Stimulated activated CD4-positive, alpha-beta T cell treated with anti-CD3 and anti-CD28 coated beads, Interleukin-1b, Interleukin-23, amount 100 ng/mL, for 1 hour (primary cell): ENCODE results near the gene ZFP64.
"Not testable (repeated sequence)": the region's sequence is repeated elsewhere in the genome, so short reads cannot be mapped to it uniquely, and the experiment has no call there.

ENCODE experiments used
- DNase-seq, 2 donors: peaks; one replicate each; pipeline ENCODE4 v3.0.0-alpha.2; 2020; ENCODE audit warnings: low read depth in 2 of 2

The ZFP64 gene

DNA sequence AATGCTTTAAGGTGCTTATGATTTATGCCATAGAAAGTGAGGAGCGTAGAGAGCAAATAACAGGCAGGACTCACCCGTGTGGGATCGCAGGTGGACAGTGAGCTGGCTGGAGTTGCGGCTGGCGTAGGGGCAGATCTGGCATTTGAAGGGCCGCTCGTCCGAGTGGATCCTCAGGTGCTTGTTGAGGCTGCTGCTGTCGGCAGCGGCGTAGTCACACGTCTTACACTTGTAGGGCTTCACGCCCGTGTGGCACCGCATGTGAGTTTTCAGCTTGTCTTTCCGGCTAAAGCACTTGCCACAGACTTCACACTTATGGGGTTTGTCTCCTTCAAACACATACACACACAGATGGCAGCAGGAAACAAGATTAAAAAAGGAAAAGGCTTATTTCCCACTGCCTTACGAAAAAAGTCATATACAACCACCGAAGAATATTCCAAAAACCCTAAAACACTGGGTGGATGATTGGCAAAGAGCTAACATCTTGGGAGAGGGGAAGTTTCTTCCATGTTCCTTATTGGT lies 31.5 kb downstream of the ZFP64 start:
- no peak for DNase-seq

DNA sequence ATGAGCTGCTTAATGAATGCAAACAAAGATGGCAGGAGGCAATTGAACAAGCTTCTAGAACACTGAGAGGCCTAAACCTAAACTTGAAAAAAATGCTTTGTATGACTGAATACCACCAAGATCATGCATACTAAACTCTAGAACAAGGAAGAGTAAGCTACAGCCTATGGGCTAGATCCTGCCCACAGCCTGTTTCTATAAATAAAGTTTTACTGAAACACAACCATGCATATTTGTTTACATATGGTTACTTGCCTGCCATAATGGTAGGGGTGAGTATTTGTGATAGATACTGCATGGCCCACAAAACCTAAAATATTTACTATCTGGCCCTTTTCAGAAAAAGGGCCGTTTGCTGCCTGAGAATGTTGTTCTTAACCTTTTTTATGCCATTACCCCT lies 37.0 kb downstream of the ZFP64 start:
- DNase-seq, result no peak

DNA sequence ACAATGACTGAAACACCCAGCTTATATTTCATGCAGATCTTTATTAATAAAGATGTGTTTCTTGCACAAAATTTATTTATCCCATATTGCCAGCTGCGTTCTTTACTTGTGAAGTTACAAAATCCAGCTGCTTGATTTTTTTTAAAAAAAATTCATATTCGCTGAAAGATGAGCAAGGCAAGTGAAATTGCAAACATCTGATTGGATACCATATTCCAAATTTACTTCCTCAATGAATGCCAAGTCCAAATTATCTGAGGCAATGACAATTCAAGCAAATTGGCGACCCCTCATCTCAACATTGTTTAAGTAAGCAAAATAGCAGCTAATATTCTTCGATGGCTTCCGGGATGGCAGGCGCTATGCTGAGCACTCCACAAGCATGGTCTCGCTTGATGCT lies 37.7 kb downstream of the ZFP64 start:
- DNase-seq, result no peak

DNA sequence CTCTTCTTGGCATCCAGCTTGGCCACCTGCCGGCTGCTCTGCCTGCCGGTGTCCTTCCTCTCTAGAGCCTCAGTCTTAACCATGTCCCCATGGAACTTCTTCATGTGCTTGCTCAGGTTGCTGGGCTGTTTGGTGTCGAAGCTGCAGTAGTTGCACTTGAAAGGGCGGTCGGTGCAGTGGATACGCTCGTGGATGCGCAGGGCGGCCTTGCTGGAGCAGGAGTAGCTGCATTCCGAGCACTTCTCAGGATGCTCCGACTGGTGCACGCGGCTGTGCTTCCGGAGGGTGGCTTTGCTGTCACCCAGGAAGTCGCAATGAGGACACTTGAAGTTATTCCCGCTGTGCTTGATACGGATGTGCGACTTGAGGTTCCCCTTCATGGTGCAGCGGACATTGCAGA lies 38.7 kb downstream of the ZFP64 start:
- no peak for DNase-seq

DNA sequence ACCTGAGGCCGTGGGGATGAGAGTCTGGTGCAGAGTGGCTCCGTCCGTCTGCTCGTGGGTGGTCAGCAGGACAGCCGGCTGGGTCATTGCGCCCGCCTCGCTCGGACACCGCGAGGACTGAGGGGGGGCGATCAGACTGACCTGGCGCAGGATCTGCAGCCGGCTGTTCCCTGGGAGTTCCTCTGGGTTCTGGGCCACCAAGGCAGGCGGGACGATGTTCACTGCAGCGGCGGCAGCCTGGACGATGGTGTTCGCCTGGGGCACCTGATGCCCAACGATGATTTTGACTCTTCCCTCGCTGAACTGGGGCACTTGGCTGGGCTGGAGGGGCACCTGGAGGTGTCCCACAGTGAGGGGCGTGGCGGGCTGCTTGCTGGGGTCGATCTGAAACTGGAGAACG lies 39.2 kb downstream of the ZFP64 start:
- DNase-seq, result no peak

DNA sequence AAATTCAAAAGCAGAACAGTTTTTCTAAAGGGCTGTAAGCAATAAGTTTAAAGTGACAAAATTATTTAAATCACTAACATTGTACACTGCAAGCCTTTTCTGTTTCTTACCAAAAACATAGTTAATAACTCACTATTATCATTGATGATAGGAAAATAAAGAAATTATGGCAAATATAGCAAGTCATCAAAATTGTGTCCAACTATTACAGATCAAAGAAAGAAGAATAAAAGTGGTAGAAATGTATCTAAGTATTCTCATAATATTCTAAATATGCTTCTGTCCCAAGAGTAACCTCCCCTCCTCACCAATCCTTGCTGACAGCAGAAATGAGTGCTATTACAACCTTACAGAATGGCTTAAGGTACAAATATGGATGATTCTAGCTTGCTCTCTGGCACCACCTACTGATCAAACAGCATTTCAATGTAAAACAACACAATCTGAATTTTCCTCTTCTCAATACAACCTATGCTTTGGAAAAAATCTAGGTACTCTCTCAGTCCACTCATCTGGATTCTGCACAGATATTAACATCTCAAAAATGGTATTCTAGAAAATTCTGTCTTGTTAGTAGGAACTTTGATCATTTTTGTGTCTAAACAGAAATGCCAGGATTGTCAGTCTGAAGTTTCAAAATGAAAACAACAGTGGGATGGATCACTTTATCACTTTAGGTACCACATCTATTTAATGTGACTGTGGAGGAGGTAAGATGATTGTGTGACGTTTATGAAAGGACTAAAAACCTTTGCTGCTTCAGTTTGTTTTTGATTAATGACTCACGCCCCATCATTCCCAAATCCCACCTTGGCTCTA lies 40.9 kb downstream of the ZFP64 start:
- DNase-seq, result no peak

DNA sequence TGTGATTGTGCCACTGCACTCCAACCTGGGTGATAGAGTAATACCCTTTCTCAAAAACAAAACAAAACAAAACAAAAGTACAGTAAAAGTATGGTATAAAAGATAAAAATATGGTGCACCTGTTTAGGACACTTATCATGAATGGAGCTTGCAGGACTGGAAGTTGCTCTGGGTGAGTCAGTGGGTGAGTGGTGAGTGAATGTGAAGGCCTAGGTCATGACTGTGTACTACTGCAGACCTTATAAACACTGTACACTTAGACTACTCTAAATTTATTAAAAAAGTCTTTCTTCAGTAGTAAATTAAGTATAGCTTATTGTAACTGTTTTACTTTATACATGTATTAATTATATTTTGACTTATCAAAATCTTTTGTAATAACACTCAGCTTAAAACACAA lies 46.0 kb downstream of the ZFP64 start:
- no peak for DNase-seq

DNA sequence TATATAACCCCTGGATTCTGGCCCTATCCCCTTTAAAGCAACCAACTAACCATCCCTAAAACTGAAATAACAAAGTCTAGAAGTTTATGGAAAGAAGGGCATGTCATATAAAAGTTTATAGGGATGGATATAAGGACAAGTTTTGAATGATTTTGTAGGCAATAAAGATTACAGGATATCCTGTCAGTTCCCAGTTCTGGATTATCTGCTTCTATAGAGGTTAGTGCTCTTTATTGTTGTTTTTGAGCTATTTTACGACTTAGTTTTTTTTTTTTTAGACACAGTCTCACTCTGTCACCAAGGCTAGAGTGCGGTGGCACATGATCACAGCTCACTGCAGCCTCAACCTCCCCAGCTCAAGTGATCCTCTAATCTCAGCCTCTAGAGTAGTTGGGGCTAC lies 48.3 kb downstream of the ZFP64 start:
- no peak for DNase-seq

DNA sequence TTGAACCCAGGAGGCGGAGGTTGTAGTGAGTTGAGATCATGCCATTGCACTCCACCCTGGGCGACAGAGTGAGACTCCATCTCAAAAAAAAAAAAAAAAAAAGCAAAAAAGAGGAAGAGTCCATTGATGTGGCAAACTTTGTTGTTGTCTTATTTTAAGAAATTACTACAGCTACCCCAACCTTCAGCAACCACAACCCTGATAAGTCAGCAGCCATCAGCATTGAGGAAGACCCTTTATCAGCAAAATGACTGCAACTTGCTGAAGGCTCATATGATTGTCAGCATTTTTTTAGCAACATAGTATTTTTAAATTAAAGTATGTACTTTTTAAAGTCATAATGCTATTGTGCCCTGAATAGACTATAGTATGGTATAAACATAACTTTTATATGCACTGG lies 48.8 kb downstream of the ZFP64 start:
- no peak for DNase-seq

DNA sequence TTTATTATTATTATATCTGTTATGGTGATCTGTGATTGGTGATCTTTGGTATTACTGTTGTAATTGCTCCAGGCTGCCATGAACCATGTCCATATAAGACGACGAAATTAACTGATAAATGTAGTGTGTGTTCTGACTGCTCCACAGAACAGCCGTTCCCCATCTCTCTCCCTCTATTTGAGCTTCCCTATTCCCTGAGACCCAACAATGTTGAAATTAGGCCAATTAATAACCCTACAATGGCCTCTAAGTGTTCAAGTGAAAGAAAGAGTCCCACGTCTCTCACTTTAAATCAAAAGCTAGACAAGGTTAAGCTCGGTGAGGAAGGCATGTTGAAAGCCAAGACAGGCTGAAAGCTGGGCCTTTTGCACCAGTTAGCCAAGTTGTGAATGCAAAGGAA lies 51.6 kb downstream of the ZFP64 start:
- no peak for DNase-seq

DNA sequence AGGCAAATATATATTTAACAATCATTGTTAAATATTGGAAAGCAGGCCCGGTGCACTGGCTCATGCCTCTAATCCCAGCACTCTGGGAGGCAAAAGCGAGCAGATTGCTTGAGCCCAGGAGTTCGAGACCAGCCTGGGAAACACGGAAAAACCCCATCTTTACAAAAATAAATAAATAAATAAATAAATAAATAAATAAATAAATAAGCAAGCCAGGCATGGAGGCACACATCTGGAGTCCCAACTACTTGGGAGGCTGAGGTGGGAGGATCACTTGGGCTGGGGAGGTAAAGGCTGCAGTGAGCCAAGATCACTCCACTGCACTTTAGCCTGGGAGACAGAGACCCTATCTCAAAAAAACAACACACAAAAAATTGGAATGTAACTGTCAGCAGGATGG lies 53.7 kb downstream of the ZFP64 start:
- no peak for DNase-seq

DNA sequence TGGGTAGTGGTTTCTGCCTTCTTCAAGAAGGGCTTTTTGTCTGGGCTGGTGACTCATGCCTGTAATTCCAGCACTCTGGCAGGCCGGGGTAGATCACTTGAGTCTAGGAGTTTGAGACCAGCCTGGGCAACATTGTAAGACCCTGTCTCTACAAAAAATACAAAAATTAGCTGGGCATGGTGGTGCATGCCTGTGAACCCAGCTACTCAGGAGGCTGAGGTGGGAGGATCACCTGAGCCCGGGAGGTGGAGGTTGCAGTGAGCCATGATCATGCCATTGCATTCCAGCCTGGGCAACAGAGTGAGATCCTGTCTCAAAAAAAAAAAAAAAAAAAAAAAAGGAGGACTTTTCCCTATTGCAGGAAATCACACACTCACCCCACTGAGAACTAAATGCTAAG lies 57.9 kb downstream of the ZFP64 start:
- DNase-seq, result not testable (repeated sequence)

DNA sequence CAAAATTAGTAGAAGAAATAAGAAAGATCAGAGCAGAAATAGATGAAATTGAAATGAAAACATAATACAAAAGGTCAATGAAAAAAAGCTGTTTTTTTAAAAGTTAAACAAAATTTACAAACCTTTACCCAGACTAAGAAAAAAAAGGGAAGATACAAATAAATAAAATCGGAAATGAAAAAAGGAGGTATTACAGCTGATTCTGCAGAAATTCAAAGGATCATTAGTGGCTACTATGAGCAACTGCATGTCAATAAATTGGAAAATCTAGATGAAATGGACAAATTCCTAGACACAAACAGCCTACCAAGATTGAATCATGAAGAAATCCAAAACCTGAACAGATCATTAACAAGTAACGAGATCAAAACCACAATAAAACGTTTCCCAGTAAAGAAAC lies 59.2 kb downstream of the ZFP64 start:
- no peak for DNase-seq

DNA sequence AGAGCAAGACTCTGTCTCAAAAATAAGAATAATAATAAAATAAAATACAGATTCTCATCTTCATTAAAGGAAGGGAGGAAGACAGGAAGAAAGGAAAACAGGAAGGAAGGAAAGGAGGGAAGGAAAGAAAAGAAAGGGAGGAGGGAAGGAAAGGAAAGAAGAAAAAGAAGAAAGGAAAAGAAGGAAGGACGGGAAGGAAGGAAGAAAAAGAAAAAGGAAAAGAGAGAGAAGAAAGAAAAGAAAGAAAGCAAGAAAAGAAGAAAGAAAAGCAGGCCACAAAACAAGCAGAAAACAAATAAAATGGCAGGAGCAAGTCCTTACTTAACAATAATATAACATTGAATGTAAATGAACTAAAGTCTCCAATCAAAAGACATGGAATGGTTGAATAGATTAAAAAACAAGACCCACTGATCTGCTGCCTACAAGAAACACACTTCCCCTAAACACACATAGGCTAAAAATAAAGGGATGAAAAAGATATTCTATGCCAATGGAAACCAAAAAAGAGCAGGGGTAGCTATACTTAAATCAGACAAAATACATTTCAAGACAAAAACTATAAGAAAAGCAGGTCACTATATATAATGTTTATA lies 60.4 kb downstream of the ZFP64 start:
- no peak for DNase-seq

DNA sequence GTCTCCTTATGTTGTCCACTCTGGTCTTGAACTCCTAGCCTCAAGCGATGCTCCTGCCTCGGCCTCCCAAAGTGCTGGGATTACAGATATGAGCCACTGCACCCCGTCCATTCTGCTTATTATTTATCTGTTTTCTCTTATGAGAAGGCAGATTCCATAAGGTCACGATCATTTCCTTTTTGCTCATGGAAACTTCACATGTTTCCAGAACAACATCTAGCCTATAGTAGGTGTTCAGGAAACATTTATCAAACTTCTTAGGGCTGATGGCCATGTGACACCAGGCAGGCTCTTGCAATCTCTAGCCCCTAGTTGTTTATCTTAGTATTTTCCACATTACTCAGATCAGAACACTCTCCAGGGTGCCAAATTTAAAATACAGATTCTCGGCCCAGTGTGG lies 61.2 kb downstream of the ZFP64 start:
- DNase-seq, result no peak

DNA sequence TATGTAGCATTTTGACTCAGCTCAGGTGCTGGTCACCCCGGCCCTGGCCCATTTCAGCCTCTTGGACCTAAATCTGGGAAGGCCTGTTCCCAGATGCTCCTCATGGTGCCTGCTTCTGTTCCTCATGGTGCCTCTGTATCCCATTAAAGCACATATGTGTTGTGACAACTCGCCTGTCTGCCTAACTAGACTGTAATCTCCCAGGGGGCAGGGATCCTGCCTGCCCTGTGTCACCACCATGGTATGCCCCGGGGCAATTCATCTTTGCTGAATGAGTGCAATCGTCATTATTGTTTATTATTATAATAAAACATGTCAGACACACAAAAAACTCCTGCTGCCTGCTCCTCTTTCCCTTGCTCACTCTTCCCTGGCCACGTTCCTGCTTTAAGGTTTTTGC lies 62.0 kb downstream of the ZFP64 start:
- DNase-seq, result no peak

DNA sequence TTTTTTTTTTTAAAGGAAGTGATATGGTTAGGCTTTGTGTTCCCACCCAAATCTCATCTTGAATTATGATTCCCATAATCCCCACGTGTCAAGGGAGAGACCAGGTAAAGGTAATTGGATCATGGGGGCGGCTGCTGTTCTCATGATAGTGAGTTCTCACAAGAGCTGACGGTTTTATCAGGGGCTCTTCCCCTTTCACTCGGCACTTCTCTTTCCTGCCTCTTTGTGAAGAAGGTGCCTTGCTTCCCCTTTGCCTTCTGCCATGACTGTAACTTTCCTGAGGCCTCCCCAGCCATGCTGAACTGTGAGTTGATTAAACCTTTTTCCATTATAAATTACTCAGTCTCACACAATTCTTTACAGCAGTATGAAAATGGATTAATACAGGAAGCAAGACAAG lies 64.3 kb downstream of the ZFP64 start:
- no peak for DNase-seq

DNA sequence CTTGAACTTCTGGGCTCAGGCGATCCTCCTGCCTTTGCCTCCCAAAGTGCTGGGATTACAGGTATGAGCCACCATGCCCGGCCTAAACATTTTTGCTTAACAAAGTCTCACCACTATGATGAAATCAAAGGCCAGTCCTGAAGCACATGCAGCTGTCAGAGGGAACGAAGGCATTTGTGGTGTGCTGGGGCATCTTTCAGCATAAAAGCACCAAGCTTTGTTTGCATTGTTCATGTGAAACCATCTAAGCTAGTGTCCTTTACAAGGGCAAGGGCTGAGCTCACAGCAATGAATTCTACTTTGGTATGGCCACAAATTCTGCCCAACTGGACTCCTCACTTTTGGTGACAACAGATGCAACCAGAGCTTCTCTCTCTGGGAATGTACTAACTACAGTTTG lies 66.8 kb downstream of the ZFP64 start:
- DNase-seq, result no peak

DNA sequence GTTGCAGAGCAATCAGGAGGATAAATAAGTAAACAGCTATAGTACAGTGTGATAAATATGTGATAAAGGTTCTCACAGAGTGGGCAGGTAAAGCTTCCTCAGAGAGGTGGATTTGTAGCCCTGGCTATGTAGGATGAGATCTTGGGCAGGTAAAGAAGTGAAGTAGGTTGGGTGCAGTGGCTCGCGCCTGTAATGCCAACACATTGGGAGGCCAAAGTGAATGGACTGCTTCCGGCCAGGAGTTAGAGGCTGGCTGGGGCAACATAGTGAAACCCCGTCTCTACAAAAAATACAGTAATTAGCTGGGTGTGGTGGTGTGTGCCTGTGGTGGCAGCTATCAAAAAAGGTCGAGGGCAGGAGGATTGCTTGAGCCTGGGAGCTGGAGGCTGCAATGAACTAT lies 72.9 kb downstream of the ZFP64 start:
- no peak for DNase-seq

DNA sequence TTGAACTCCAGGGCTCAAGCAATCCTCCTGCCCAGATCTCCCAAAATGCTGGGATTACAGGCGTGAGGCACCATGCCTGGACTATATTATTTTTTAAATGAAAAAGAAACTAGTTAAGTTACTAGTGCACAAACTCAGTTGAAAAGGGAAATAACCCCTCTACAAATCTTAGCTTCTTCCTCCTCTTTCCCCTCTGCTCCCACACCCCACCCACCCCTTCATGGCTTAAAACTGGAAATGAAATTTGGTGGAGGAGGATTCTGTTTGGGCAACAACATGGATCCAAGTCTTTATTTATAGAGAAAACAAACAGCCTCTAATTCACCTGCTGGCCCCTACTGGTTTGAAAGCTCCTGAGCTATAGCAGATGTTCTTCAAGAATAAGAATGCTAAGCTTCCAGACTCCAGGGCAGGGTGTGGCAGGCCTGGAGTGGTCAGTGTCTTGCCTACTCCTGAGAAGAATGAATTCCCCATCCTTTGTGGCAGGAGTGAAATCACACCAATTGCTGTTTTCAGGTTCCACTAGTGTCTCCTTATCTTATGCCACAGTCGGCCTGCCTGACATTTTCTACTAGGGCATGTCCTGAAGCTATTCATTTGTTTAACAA lies 73.5 kb downstream of the ZFP64 start:
- no peak for DNase-seq

DNA sequence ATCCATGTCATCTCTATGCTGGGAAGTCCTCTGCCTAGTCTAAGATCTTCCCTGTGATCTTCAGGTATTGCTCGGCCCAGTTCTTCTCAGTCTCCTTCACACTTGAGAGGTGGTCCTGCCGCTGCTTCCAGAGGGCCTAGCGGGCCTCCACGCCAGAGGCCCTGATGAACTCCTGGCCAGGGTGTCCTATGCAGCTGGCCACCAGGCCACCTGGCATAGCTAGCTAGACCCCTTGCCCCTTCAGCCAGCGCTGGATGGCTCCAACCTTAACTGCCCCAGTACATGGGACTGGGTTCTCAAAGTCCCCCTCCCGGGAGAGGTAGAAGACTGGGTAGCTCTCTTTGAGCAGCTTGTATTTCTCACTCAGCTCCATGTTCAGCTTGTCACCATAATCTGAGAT lies 81.1 kb downstream of the ZFP64 start:
- no peak for DNase-seq

DNA sequence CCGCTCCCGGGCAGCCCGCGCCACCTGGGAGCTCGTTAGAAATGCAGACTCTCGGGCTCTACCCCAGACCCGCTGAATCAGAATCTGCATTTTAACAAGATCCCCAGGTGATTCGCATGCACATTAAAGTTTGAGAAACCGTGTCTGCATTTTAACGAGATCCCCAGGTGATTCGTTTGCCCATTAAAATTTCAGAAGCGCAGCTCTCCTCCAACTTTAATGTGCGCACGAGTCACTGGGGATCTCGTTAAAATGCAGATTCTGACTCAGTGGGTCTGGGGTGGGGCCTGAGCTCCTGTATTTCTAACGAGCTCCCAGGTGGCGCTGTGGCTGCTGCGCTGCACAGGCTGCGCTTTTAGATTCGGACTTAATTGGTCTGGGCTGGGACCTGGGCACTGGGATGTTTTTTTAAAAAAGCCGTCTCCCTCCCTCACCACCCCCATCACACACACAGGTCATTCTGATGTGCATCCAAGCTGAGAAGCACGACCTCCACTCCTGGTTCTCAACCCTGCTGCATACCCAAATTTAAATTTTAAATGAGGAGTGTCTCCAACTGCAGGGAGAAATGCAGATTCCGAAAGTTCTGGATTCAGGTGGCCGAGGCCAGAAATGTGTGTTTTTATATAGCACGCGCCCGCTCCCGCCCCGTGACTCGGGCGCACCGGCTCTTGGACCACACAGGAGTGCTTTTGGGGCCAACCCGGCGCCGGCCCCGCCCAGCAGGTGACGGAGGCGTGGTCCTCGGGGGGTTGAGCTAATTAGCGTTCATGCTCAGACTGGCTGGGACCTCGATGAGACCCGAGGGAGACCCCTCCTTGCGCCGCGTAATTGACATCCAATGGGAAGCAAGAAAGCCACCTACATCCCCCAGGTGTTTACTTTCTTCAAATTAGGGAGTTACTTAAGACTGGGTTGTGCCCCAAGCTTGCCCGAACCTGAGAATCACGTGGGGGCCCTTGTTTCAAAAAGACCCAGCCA lies 85.8 kb downstream of the ZFP64 start:
- no peak for DNase-seq
